HepG2 (cell line): ENCODE measurements around the gene LRRC25. TPM values are rescaled to one million over a fixed set of nuclear protein-coding genes. Genes with fewer than 3 reads are reported as not detected.

ENCODE experiments used
- ATAD3A ChIP-seq: sonication (generic); formaldehyde crosslinking; IDR thresholded peaks from 2 replicates; pipeline ENCODE4 v1.4.0; 2020; ENCODE audit warnings: missing genetic modification reagents
- CEBPB ChIP-seq: IDR thresholded peaks from 2 replicates; pipeline ENCODE4 v1.6.1; 2011; ENCODE audit warnings: low read depth, low read length, improper control_type of control experiment, borderline replicate concordance
- FOXC1 ChIP-seq: sonication (generic); formaldehyde crosslinking; IDR thresholded peaks from 2 replicates; pipeline ENCODE4 v1.8.0; 2022; ENCODE audit warnings: mild to moderate bottlenecking, missing genetic modification reagents, borderline replicate concordance
- GMEB1 ChIP-seq: sonication (generic); formaldehyde crosslinking; IDR thresholded peaks from 2 replicates; pipeline ENCODE4 v1.5.1; 2020; ENCODE audit warnings: missing genetic modification reagents, mild to moderate bottlenecking, borderline replicate concordance
- HMG20B ChIP-seq: conservative IDR thresholded peaks from 2 replicates; pipeline ENCODE4 v1.6.1; 2016; ENCODE audit warnings: missing genetic modification reagents, missing compliant biosample characterization
- MYNN ChIP-seq: sonication (generic); formaldehyde crosslinking; IDR thresholded peaks from 2 replicates; pipeline ENCODE4 v1.4.0; 2020; ENCODE audit warnings: mild to moderate bottlenecking, low read depth, missing genetic modification reagents
- NFYB ChIP-seq: sonication (generic); formaldehyde crosslinking; IDR thresholded peaks from 2 replicates; pipeline ENCODE4 v1.4.0; 2020; ENCODE audit warnings: missing genetic modification reagents
- NKX3-1 ChIP-seq: sonication (generic); formaldehyde crosslinking; IDR thresholded peaks from 2 replicates; pipeline ENCODE4 v1.5.0; 2020; ENCODE audit warnings: missing genetic modification reagents
- PHF8 ChIP-seq: sonication (generic); formaldehyde crosslinking; IDR thresholded peaks from 2 replicates; pipeline ENCODE4 v1.5.0; 2020; ENCODE audit warnings: missing genetic modification reagents
- RNF219 ChIP-seq: sonication (generic); formaldehyde crosslinking; IDR thresholded peaks from 2 replicates; pipeline ENCODE4 v1.5.0; 2020; ENCODE audit warnings: mild to moderate bottlenecking, missing genetic modification reagents
- TBX3 ChIP-seq: fragments of 450-650 bp; IDR thresholded peaks from 2 replicates; pipeline ENCODE4 v1.6.1; 2017; ENCODE audit warnings: antibody characterized with exemption, mild to moderate bottlenecking, inconsistent platforms, borderline replicate concordance
- WIZ ChIP-seq: sonication (generic); formaldehyde crosslinking; IDR thresholded peaks from 2 replicates; pipeline ENCODE4 v1.5.1; 2020; ENCODE audit warnings: mild to moderate bottlenecking, missing genetic modification reagents
- ZMAT3 ChIP-seq: sonication (generic); formaldehyde crosslinking; conservative IDR thresholded peaks from 2 replicates; pipeline ENCODE4 v1.7.0; 2021; ENCODE audit warnings: missing genetic modification reagents
- ZNF18 ChIP-seq: sonication (generic); formaldehyde crosslinking; IDR thresholded peaks from 2 replicates; pipeline ENCODE4 v1.8.0; 2022; ENCODE audit warnings: mild to moderate bottlenecking, missing genetic modification reagents; ENCODE audit not compliant: insufficient replicate concordance
- ZNF275 ChIP-seq: sonication (generic); formaldehyde crosslinking; IDR thresholded peaks from 2 replicates; pipeline ENCODE4 v1.8.0; 2022; ENCODE audit warnings: missing genetic modification reagents, mild to moderate bottlenecking, inconsistent platforms, borderline replicate concordance
- ZNF550 ChIP-seq: sonication (generic); formaldehyde crosslinking; IDR thresholded peaks from 2 replicates; pipeline ENCODE4 v1.4.0; 2020; ENCODE audit warnings: mild to moderate bottlenecking, missing genetic modification reagents, borderline replicate concordance
- ZNF574 ChIP-seq: sonication (generic); formaldehyde crosslinking; IDR thresholded peaks from 2 replicates; pipeline ENCODE4 v1.4.0; 2020; ENCODE audit warnings: missing genetic modification reagents
- ZNF850 ChIP-seq: sonication (generic); formaldehyde crosslinking; conservative IDR thresholded peaks from 2 replicates; pipeline ENCODE4 v1.9.0; 2021; ENCODE audit warnings: mild to moderate bottlenecking, missing genetic modification reagents
- polyA plus RNA-seq, 8 experiments: library from polyadenylated mRNA; depleted of rRNA in 3 of 8; stranded (reverse) in 7 of 8; unstranded in 1 of 8; fragments of >200 nt; fragmentation: Illumina TruSeq in 4 of 8; extraction: Trizol in 4 of 8; gene quantifications; 2 replicates each; pipeline versions ENCODE4 v1.2.1 to v1.2.3, GENCODE V29; 2011 to 2016; ENCODE audit warnings: low read depth in 4 of 8, missing spikeins in 1 of 8, mixed read lengths in 1 of 8; ENCODE audit not compliant: insufficient read depth in 1 of 8
- total RNA-seq, 5 experiments: library from RNA; depleted of rRNA; stranded (reverse); fragments of >200 nt; fragmentation: Illumina TruSeq; extraction: Trizol; gene quantifications; 2 replicates each; pipeline ENCODE4 v1.2.3, GENCODE V29; 2016; ENCODE audit warnings: low read depth in 1 of 5

Gene LRRC25
- total and polyA plus RNA-seq, 2 of the 13 experiments (the other 11 are each of a cell fraction or from before 2014, with no cell fraction given), result 0.13 to 0.53 TPM

GRCh38 chr19:18379803-18380747, 17.3 kb downstream of the LRRC25 start (continued):
- TF ChIP-seq CEBPB (peak; percentile 44; the same call in 1 of the 2 replicates), ATAD3A (no peak), TBX3 (peak; percentile 36; the same call in 1 of the 2 replicates), GMEB1 (CRISPR knock-in tag) (peak; percentile 78), ZMAT3 (CRISPR knock-in tag) (peak; percentile 93), ZNF550 (CRISPR knock-in tag) (no peak; the same call in 1 of the 2 replicates), ZNF18 (CRISPR knock-in tag) (peak; percentile 23), NKX3-1 (CRISPR knock-in tag) (peak; percentile 78; the same call in 1 of the 2 replicates), ZNF850 (CRISPR knock-in tag) (peak; percentile 93; the same call in 1 of the 2 replicates), PHF8 (CRISPR knock-in tag) (peak; percentile 38; the same call in 1 of the 2 replicates), HMG20B (CRISPR knock-in tag) (peak; percentile 85), FOXC1 (CRISPR knock-in tag) (peak; percentile 66; the same call in 1 of the 2 replicates), NFYB (peak; percentile 69), RNF219 (peak; percentile 58; the same call in 1 of the 2 replicates), WIZ (CRISPR knock-in tag) (peak; percentile 76; the same call in 1 of the 2 replicates), ZNF275 (CRISPR knock-in tag) (peak; percentile 94), ZNF574 (CRISPR knock-in tag) (peak; percentile 79), MYNN (0 out of 2 replicates have a peak, but pooled peaks have one; percentile 12)
